Parathyroid adenoma (tissue), 2 donors: Measurements from ENCODE around the gene CCSER1.

Source experiments
- H2AFZ ChIP-seq: fragments of 300-600 bp; sonication (generic); one replicate; pipeline ENCODE4 v1.7.0; 2017; ENCODE audit warnings: antibody characterized with exemption, mild to moderate bottlenecking
- H3K27ac ChIP-seq: fragments of 300-600 bp; sonication (generic); one replicate; pipeline ENCODE4 v1.7.0; 2017
- H3K27me3 ChIP-seq: fragments of 300-600 bp; sonication (generic); one replicate; pipeline ENCODE4 v1.7.0; 2017; ENCODE audit warnings: low read length; ENCODE audit not compliant: control insufficient read depth, insufficient read depth
- H3K36me3 ChIP-seq: fragments of 300-600 bp; sonication (generic); one replicate; pipeline ENCODE4 v1.7.0; 2017; ENCODE audit warnings: low read length; ENCODE audit not compliant: control insufficient read depth, insufficient read depth
- H3K4me1 ChIP-seq: fragments of 300-600 bp; sonication (generic); one replicate; pipeline ENCODE4 v1.7.0; 2017; ENCODE audit warnings: control low read depth
- H3K4me2 ChIP-seq: fragments of 300-600 bp; sonication (generic); one replicate; pipeline ENCODE4 v1.7.0; 2017; ENCODE audit warnings: low read length
- H3K4me3 ChIP-seq: fragments of 300-600 bp; sonication (generic); one replicate; pipeline ENCODE4 v1.7.0; 2017; ENCODE audit warnings: low read depth, low read length
- H3K79me2 ChIP-seq: fragments of 300-600 bp; sonication (generic); one replicate; pipeline ENCODE4 v1.7.0; 2017; ENCODE audit warnings: control low read depth
- H3K9ac ChIP-seq: fragments of 300-600 bp; sonication (generic); one replicate; pipeline ENCODE4 v1.7.0; 2017; ENCODE audit warnings: mild to moderate bottlenecking
- H3K9me3 ChIP-seq: fragments of 300-600 bp; sonication (generic); one replicate; pipeline ENCODE4 v1.7.0; 2017; ENCODE audit warnings: low read length; ENCODE audit not compliant: control insufficient read depth
- CTCF ChIP-seq: fragments of 300-600 bp; sonication (generic); IDR thresholded peaks from one replicate; pipeline ENCODE4 v1.7.0; 2017; ENCODE audit warnings: antibody characterized with exemption, mild to moderate bottlenecking
- donor health status: primary hyperparathyroidism.

The CCSER1 gene

GRCh38 chr4:90084277-90084966 is 42.8 kb upstream of the CCSER1 start:
- Histone ChIP-seq H3K9me3 (no peaks in the 10 kb centered on the region), H3K9ac (no peak overlapping the region), H3K79me2 (no peaks in the 10 kb centered on the region), H3K27ac (no peak overlapping the region), H3K4me1 (no peaks in the 10 kb centered on the region), H3K4me2 (no peak overlapping the region), H3K36me3 (no peaks in the 10 kb centered on the region), H2AFZ (no peak overlapping the region), H3K27me3 (no peaks in the 10 kb centered on the region), H3K4me3 (no peak overlapping the region)
- TF ChIP-seq CTCF: no peak

GRCh38 chr4:90084967-90085295 is 42.3 kb upstream of the CCSER1 start:
- H3K4me3 ChIP-seq: no peak overlapping the region
- H3K9ac ChIP-seq: no peak overlapping the region
- no peak for TF ChIP-seq CTCF
- H3K36me3 ChIP-seq: no peaks in the 10 kb centered on the region
- no peaks in the 10 kb centered on the region for H3K9me3 ChIP-seq
- H3K27me3 ChIP-seq: no peaks in the 10 kb centered on the region
- no peak overlapping the region for H2AFZ ChIP-seq
- no peaks in the 10 kb centered on the region for H3K4me1 ChIP-seq
- H3K27ac ChIP-seq: no peak overlapping the region
- H3K79me2 ChIP-seq: no peaks in the 10 kb centered on the region
- no peak overlapping the region for H3K4me2 ChIP-seq

- Histone ChIP-seq H3K27me3 (no peaks in the 10 kb centered on the region), H3K4me2 (no peak overlapping the region)
- no peak for TF ChIP-seq CTCF
Observed at GRCh38 chr4:90093526-90093925, 33.7 kb upstream of the CCSER1 start.

GRCh38 chr4:90095000-90095399 is 32.2 kb upstream of the CCSER1 start:
- Histone ChIP-seq H3K4me2 (no peak overlapping the region), H3K27me3 (no peaks in the 10 kb centered on the region), H3K79me2 (no peaks in the 10 kb centered on the region), H3K4me3 (no peak overlapping the region), H3K4me1 (no peaks in the 10 kb centered on the region), H3K27ac (no peak overlapping the region), H3K9me3 (no peaks in the 10 kb centered on the region), H3K36me3 (no peaks in the 10 kb centered on the region), H2AFZ (no peak overlapping the region), H3K9ac (no peak overlapping the region)
- no peak for TF ChIP-seq CTCF

More at GRCh38 chr4:90093526-90093925, 33.7 kb upstream of the CCSER1 start:
- Histone ChIP-seq H3K4me1 (no peaks in the 10 kb centered on the region), H3K79me2 (no peaks in the 10 kb centered on the region), H2AFZ (no peak overlapping the region), H3K9ac (no peak overlapping the region), H3K36me3 (no peaks in the 10 kb centered on the region), H3K9me3 (no peaks in the 10 kb centered on the region), H3K27ac (no peak overlapping the region), H3K4me3 (no peak overlapping the region)

- Histone ChIP-seq H3K27ac (no peak overlapping the region), H3K4me2 (no peak overlapping the region), H3K27me3 (no peaks in the 10 kb centered on the region), H3K9ac (no peak overlapping the region), H3K79me2 (no peaks in the 10 kb centered on the region), H3K4me3 (no peak overlapping the region), H3K36me3 (no peaks in the 10 kb centered on the region), H3K4me1 (no peaks in the 10 kb centered on the region), H2AFZ (no peak overlapping the region), H3K9me3 (no peaks in the 10 kb centered on the region)
- no peak for TF ChIP-seq CTCF
Observed at GRCh38 chr4:90099812-90100211, 27.4 kb upstream of the CCSER1 start.
